ENCODE measurements around the gene ANTKMT. TPM values are rescaled to one million over a fixed set of nuclear protein-coding genes. Genes with fewer than 3 reads are reported as not detected.
A peak's percentile ranks its signal among the peaks of the same experiment; 100 is the strongest.
"Not testable (repeated sequence)": the region's sequence is repeated elsewhere in the genome, so short reads cannot be mapped to it uniquely, and the experiment has no call there.

Gene ANTKMT
- total and polyA plus RNA-seq, 2 experiments from 2014 or later: 38.8 to 81.8 TPM

DNA sequence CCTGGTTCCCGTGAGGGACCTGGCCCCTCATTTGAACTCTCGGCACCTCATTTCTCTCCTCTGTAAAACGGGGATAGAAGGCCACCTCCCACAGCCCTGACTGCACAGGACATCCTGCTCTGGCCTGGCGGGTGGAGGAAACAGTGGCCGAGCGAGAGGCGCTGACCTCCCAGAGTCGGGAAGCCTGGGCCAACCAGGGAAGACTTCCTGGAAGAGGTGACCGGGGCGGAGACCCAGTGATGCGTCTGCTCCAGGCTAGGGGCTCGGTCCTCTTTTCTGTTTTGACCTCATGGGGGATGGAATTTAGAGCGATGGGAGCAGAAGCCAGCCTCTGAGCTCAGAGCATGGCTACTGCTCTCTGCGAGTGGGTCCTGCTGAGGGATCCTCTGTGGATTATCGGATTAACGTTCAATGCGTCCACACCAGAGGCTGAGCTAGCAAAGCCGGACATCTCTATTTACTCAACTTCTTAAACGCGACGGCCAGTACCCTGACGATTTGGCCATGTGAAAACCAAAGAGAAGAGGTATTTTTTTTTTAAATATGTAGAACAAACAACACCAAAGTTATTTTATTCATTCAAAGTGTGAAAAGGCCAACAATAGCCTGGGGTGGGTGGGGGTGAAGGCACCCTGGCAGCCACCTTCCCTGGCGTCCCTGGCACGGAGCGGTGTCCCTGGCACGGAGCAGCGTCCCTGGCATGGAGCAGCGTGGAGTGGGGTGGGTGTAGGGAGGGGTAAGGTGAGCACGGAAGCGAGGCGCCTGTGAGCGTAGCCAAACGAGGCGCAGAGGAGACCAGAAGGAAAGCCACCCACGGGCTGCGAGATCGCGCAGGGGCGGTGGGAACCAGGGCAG lies 30.4 kb downstream of the ANTKMT start:
- H3K36me3 ChIP-seq (replicated peaks; ENCODE audit: insufficient read depth, low read depth): no peaks in the 10 kb centered on the region
- H3K27ac ChIP-seq: peak overlapping the region; percentile 51
- H3K9me3 ChIP-seq (ENCODE audit: low read depth): no peaks in the 10 kb centered on the region
- no peak overlapping the region for H3K4me3 ChIP-seq
- H3K27me3 ChIP-seq: peaks cover 3% of the 10 kb centered on the region
- H3K9me2 ChIP-seq (replicated peaks; ENCODE audit: insufficient read depth): no peaks in the 10 kb centered on the region
- no peak for DNase-seq (ENCODE audit: low spot score)
- H4K20me1 ChIP-seq (ENCODE audit: insufficient read depth, poor library complexity, severe bottlenecking): no peaks in the 10 kb centered on the region
- 62% methylated on average over 33 of the region's 39 CpGs for WGBS (ENCODE audit: low lambda C conversion rate, missing lambda C conversion rate)
- peak overlapping the region; percentile 46 for H3K4me2 ChIP-seq
- TF ChIP-seq CTCF (IDR thresholded peaks at IDR 0.05; ENCODE audit: poor library complexity) (no peak), EZH2 (IDR thresholded peaks at IDR 0.05; ENCODE audit: borderline replicate concordance) (no peak), EZH2phosphoT487 (IDR thresholded peaks at IDR 0.05; ENCODE audit: low read depth, severe bottlenecking, unreplicated experiment) (no peak)
- H3K79me2 ChIP-seq: no peaks in the 10 kb centered on the region
- no peak overlapping the region for H2AFZ ChIP-seq
- peaks cover 7% of the 10 kb centered on the region for H3K4me1 ChIP-seq (ENCODE audit: insufficient read depth)

DNA sequence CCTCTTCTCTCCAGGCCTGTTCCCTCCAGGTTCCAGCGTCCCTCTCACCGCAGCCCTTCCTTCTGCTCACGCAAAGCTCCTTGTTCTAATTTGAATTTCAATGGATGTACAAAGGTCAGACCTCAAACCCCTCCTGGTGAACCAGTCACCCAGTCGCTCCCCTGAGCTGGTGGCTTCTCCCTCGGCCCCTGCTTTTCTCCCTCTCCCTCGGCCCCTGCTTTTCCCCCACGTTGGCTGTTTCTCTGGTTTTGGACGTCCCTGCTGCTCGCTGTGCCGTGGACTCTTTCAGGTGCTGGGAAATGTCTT lies 31.0 kb downstream of the ANTKMT start:
- H3K4me1 ChIP-seq (ENCODE audit: insufficient read depth): peaks cover 7% of the 10 kb centered on the region
- H3K9me3 ChIP-seq (ENCODE audit: low read depth): no peaks in the 10 kb centered on the region
- peaks cover 3% of the 10 kb centered on the region for H3K27me3 ChIP-seq
- H4K20me1 ChIP-seq (ENCODE audit: insufficient read depth, poor library complexity, severe bottlenecking): no peaks in the 10 kb centered on the region
- no peak overlapping the region for H3K27ac ChIP-seq
- WGBS (ENCODE audit: low lambda C conversion rate, missing lambda C conversion rate): 33% methylated on average over 10 of the region's 10 CpGs
- H3K79me2 ChIP-seq: no peaks in the 10 kb centered on the region
- TF ChIP-seq EZH2 (IDR thresholded peaks at IDR 0.05; ENCODE audit: borderline replicate concordance): no peak
- no peak for TF ChIP-seq EZH2phosphoT487 (IDR thresholded peaks at IDR 0.05; ENCODE audit: low read depth, severe bottlenecking, unreplicated experiment)
- TF ChIP-seq CTCF (IDR thresholded peaks at IDR 0.05; ENCODE audit: poor library complexity): no peak
- H3K9me2 ChIP-seq (replicated peaks; ENCODE audit: insufficient read depth): no peaks in the 10 kb centered on the region
- H3K4me3 ChIP-seq: no peak overlapping the region
- peak overlapping the region; percentile 46 for H3K4me2 ChIP-seq
- H3K36me3 ChIP-seq (replicated peaks; ENCODE audit: insufficient read depth, low read depth): no peaks in the 10 kb centered on the region
- H2AFZ ChIP-seq: no peak overlapping the region
- DNase-seq (ENCODE audit: low spot score): no peak

GRCh38 chr16:754121-754607 lies 33.2 kb downstream of the ANTKMT start:
- not testable (repeated sequence) for H3K27me3 ChIP-seq; H3K9me2 ChIP-seq (replicated peaks; ENCODE audit: insufficient read depth); DNase-seq (ENCODE audit: low spot score); H3K4me3 ChIP-seq; H3K79me2 ChIP-seq; H4K20me1 ChIP-seq (ENCODE audit: insufficient read depth, poor library complexity, severe bottlenecking); H3K27ac ChIP-seq; H3K36me3 ChIP-seq (replicated peaks; ENCODE audit: insufficient read depth, low read depth); H2AFZ ChIP-seq; H3K9me3 ChIP-seq (ENCODE audit: low read depth); H3K4me2 ChIP-seq; H3K4me1 ChIP-seq (ENCODE audit: insufficient read depth)
- WGBS (ENCODE audit: low lambda C conversion rate, missing lambda C conversion rate): 91% methylated on average over 11 of the region's 11 CpGs

GRCh38 chr16:754656-755055 lies 33.7 kb downstream of the ANTKMT start:
- DNase-seq (ENCODE audit: low spot score): no peak
- Histone ChIP-seq H3K79me2 (no peaks in the 10 kb centered on the region), H4K20me1 (ENCODE audit: insufficient read depth, poor library complexity, severe bottlenecking) (no peaks in the 10 kb centered on the region), H3K9me3 (ENCODE audit: low read depth) (no peaks in the 10 kb centered on the region), H3K4me2 (no peak overlapping the region), H3K4me1 (ENCODE audit: insufficient read depth) (peaks cover 7% of the 10 kb centered on the region), H3K36me3 (replicated peaks; ENCODE audit: insufficient read depth, low read depth) (no peaks in the 10 kb centered on the region), H3K4me3 (no peak overlapping the region), H3K27ac (no peak overlapping the region), H3K27me3 (peaks cover 3% of the 10 kb centered on the region), H2AFZ (no peak overlapping the region), H3K9me2 (replicated peaks; ENCODE audit: insufficient read depth) (no peaks in the 10 kb centered on the region)
- WGBS (ENCODE audit: low lambda C conversion rate, missing lambda C conversion rate): 75% methylated on average over 10 of the region's 11 CpGs
- TF ChIP-seq EZH2phosphoT487 (IDR thresholded peaks at IDR 0.05; ENCODE audit: low read depth, severe bottlenecking, unreplicated experiment): no peak
- no peak for TF ChIP-seq CTCF (IDR thresholded peaks at IDR 0.05; ENCODE audit: poor library complexity)
- no peak for TF ChIP-seq EZH2 (IDR thresholded peaks at IDR 0.05; ENCODE audit: borderline replicate concordance)
